Measurements from ENCODE around the gene UBQLN3. TPM values are rescaled to one million over a fixed set of nuclear protein-coding genes. Genes with fewer than 3 reads are reported as not detected.

UBQLN3 gene
- total RNA-seq, 4 donors from 2014 or later, result 0.13 TPM; not detected in 3

DNA sequence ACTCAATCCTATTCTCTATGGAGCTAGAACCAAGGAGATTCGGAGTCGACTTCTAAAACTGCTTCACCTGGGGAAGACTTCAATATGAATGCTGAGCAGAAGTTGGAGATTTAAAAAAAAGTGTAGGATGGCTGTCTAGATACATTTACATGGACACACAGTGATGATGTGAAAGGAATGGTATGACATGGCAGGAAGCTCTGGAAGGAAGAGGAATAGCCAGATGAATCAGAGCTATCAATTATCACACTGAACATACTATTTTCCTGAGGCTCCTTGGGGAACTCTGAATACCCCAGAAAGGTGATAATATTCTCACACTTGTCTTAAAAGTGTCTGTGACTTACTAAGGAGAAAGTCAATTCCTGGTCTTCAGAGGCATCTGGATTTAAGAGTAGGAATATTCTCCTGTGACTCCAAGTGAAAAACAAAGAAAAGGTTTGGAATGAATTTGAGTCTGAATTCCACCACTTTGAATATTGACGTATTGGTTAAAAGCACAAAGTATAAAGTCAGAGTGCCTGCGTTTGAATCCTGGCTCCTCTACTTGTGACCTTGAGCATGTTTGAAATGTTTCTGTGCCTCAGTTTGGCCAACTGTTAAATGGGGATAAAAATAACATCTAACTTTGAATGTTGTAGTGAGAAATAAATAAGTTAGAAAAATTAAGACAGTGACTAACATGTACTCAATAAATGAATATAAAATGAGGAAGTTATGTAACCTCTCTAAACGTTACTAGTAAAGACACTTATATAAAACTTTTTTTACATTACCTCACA, 20.0 kb downstream of the UBQLN3 start:
- Histone ChIP-seq H3K4me3 (no peak overlapping the region), H3K36me3 (no peaks in the 10 kb centered on the region), H3K9me3 (no peaks in the 10 kb centered on the region), H3K27me3 (no peaks in the 10 kb centered on the region), H3K4me1 (no peaks in the 10 kb centered on the region), H3K27ac (replicated peaks in 1 of 4) (no peak overlapping the region)
- WGBS, result 55% methylated on average over 5 of the region's 5 CpGs
- intact Hi-C loops (cut with DNase I), result no loop called here
- DNase-seq (ENCODE audit: extremely low spot score), result no peak
- TF ChIP-seq, protein P1, sequence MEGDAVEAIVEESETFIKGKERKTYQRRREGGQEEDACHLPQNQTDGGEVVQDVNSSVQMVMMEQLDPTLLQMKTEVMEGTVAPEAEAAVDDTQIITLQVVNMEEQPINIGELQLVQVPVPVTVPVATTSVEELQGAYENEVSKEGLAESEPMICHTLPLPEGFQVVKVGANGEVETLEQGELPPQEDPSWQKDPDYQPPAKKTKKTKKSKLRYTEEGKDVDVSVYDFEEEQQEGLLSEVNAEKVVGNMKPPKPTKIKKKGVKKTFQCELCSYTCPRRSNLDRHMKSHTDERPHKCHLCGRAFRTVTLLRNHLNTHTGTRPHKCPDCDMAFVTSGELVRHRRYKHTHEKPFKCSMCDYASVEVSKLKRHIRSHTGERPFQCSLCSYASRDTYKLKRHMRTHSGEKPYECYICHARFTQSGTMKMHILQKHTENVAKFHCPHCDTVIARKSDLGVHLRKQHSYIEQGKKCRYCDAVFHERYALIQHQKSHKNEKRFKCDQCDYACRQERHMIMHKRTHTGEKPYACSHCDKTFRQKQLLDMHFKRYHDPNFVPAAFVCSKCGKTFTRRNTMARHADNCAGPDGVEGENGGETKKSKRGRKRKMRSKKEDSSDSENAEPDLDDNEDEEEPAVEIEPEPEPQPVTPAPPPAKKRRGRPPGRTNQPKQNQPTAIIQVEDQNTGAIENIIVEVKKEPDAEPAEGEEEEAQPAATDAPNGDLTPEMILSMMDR (IDR thresholded peaks at IDR 0.05), result no peak
- no peak for TF ChIP-seq EP300 (IDR thresholded peaks at IDR 0.05)
- TF ChIP-seq POLR2A (IDR thresholded peaks at IDR 0.05; ENCODE audit: low read depth), result no peak
- TF ChIP-seq POLR2AphosphoS5 (IDR thresholded peaks at IDR 0.05), result no peak

DNA sequence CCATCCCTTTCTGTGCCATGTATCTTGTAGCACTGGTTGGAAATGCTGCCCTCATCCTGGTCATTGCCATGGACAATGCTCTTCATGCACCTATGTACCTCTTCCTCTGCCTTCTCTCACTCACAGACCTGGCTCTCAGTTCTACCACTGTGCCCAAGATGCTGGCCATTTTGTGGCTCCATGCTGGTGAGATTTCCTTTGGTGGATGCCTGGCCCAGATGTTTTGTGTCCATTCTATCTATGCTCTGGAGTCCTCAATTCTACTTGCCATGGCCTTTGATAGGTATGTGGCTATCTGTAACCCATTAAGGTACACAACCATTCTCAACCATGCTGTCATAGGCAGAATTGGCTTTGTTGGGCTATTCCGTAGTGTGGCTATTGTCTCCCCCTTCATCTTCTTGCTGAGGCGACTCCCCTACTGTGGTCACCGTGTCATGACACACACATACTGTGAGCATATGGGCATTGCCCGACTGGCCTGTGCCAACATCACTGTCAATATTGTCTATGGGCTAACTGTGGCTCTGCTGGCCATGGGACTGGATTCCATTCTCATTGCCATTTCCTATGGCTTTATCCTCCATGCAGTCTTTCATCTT, 20.9 kb downstream of the UBQLN3 start:
- Histone ChIP-seq H3K9me3 (no peaks in the 10 kb centered on the region), H3K27ac (replicated peaks in 1 of 4) (no peak overlapping the region), H3K4me1 (no peaks in the 10 kb centered on the region), H3K4me3 (no peak overlapping the region), H3K36me3 (no peaks in the 10 kb centered on the region), H3K27me3 (no peaks in the 10 kb centered on the region)
- no peak for DNase-seq (ENCODE audit: extremely low spot score)
- WGBS, result 77% methylated on average over 4 of the region's 4 CpGs
- TF ChIP-seq POLR2AphosphoS5 (IDR thresholded peaks at IDR 0.05), result no peak
- TF ChIP-seq EP300 (IDR thresholded peaks at IDR 0.05), result no peak
- intact Hi-C loops (cut with DNase I), result no loop called here

DNA sequence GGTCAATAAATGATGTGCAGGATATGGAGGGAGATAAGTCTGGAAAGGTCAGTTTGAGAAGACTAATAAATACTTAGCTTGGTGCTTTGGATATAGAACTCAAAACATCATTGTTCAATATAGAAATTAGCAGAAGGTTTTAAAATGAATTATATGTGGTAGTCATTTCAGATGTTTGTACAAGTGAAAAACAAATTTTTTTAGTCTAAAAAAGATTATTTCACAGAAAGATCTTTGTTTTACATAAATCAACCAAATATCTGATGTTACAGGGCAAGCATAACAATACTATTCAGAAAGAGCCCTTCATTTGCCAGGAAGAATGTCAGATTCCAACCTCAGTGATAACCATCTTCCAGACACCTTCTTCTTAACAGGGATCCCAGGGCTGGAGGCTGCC, 21.4 kb downstream of the UBQLN3 start, which contains the start of gene OR52D1:
TSS of gene OR52D1 (plus strand) at position 301 of the 400 bp plus-strand sequence. CDS start at position 323, 22 bp downstream.
- TF ChIP-seq, protein P1 (IDR thresholded peaks at IDR 0.05), result no peak
- no peak for TF ChIP-seq POLR2A (IDR thresholded peaks at IDR 0.05; ENCODE audit: low read depth)
- TF ChIP-seq EP300 (IDR thresholded peaks at IDR 0.05), result no peak
- no peak for TF ChIP-seq POLR2AphosphoS5 (IDR thresholded peaks at IDR 0.05)

DNA sequence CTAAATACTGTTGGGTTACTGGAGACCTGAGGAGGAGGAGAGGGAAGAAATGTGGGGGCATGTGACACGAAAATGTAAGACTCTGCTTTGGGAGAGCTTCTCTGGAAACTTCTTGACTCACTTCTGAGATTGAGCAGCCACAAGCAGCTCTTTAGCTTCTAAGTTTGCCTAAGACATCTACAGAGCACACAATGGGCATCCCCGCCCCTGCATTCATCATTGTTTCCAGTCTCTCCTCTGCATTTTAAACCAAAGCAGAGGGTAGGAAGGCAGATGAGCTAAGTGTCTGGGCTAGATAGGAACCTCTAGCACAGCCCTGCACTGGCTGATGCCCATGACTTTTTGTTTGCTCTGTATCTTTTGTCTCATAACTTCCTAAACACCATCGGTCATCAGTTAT, 23.3 kb downstream of the UBQLN3 start:
- WGBS, result 81% methylated on average over 3 of the region's 3 CpGs
- no peak overlapping the region for H3K4me3 ChIP-seq
- H3K27ac ChIP-seq (replicated peaks in 1 of 4), result no peak overlapping the region
- H3K4me1 ChIP-seq, result no peaks in the 10 kb centered on the region
- H3K9me3 ChIP-seq, result no peaks in the 10 kb centered on the region
- no peak for TF ChIP-seq POLR2AphosphoS5 (IDR thresholded peaks at IDR 0.05)
- TF ChIP-seq, protein P1 (IDR thresholded peaks at IDR 0.05), result no peak
- TF ChIP-seq EP300 (IDR thresholded peaks at IDR 0.05), result no peak
- no peak for TF ChIP-seq POLR2A (IDR thresholded peaks at IDR 0.05; ENCODE audit: low read depth)
- H3K27me3 ChIP-seq, result no peaks in the 10 kb centered on the region
- DNase-seq (ENCODE audit: extremely low spot score), result no peak
- no peaks in the 10 kb centered on the region for H3K36me3 ChIP-seq
- intact Hi-C loops (cut with DNase I), result no loop called here

More for the DNA sequence above, 21.4 kb downstream of the UBQLN3 start, which contains the start of gene OR52D1:
- Histone ChIP-seq H3K4me3 (no peak within 1 kb of the TSS), H3K27ac (replicated peaks in 1 of 4) (no peak within 1 kb of the TSS), H3K4me1 (no peaks in the 10 kb centered on the region), H3K27me3 (no peaks in the 10 kb centered on the region), H3K36me3 (no peaks in the 10 kb centered on the region), H3K9me3 (no peaks in the 10 kb centered on the region)
- intact Hi-C loops (cut with DNase I), result no loop called here
- no peak for DNase-seq (ENCODE audit: extremely low spot score)

DNA sequence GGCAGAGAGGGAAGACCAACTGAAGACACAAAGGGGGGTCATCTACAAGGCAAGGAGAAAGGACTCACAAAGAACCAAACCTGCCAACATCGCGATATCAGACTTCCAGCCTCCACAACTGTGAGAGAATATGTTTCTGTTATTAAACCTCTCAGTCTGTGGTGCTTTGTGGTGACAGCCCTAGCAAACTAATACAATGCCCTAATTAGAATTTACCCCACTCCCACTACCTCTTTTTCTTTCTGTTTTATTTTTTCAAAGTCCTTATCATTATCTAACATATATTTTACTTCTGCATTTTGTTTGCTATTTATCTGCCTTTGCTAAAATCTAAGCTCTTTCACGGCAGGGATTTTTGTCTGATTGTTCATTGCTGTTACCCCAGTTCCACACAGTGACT, 23.8 kb downstream of the UBQLN3 start:
- no peaks in the 10 kb centered on the region for H3K27me3 ChIP-seq
- no peaks in the 10 kb centered on the region for H3K4me1 ChIP-seq
- 90% methylated on average over 3 of the region's 3 CpGs for WGBS
- no peak for DNase-seq (ENCODE audit: extremely low spot score)
- no peak overlapping the region for H3K4me3 ChIP-seq
- no peaks in the 10 kb centered on the region for H3K36me3 ChIP-seq
- no peak overlapping the region for H3K27ac ChIP-seq (replicated peaks in 1 of 4)
- TF ChIP-seq EP300 (IDR thresholded peaks at IDR 0.05) (no peak), POLR2A (IDR thresholded peaks at IDR 0.05; ENCODE audit: low read depth) (no peak), POLR2AphosphoS5 (IDR thresholded peaks at IDR 0.05) (no peak)
- TF ChIP-seq, protein P1 (IDR thresholded peaks at IDR 0.05), result no peak
- intact Hi-C loops (cut with DNase I), result no loop called here
- H3K9me3 ChIP-seq, result no peaks in the 10 kb centered on the region
